Ovary (tissue), 9 donors: Measurements from ENCODE around the gene VPS4A. TPM values are rescaled to one million over a fixed set of nuclear protein-coding genes. Genes with fewer than 3 reads are reported as not detected.
"Not testable (repeated sequence)": the region's sequence is repeated elsewhere in the genome, so short reads cannot be mapped to it uniquely, and the experiment has no call there.

Experiments used
- DNase-seq, 5 donors: peaks; one replicate each; pipeline ENCODE4 v3.0.0-alpha.2; 2019 to 2020
- H3K27ac ChIP-seq, 2 donors: fragments of 200-600 bp; one replicate each; pipeline versions ENCODE4 v1.5.1 to v1.8.0; 2019 to 2022
- H3K27me3 ChIP-seq: fragments of 200-600 bp; one replicate; pipeline ENCODE4 v1.8.0; 2022
- H3K36me3 ChIP-seq: fragments of 200-600 bp; sonication (generic); one replicate; pipeline ENCODE4 v1.5.1; 2019
- H3K4me1 ChIP-seq: one replicate; pipeline ENCODE4 v1.8.1; 2013; ENCODE audit warnings: mild to moderate bottlenecking, moderate library complexity; ENCODE audit not compliant: insufficient read depth
- H3K4me3 ChIP-seq: fragments of 200-600 bp; sonication (generic); one replicate; pipeline ENCODE4 v1.5.1; 2017
- H3K9me3 ChIP-seq, 2 donors: fragments of 200-600 bp in 1 of 2; sonication (generic) in 1 of 2; one replicate each; pipeline versions ENCODE4 v1.5.1 to v1.8.1; 2013 to 2019; ENCODE audit warnings: mild to moderate bottlenecking in 1 of 2, moderate library complexity in 1 of 2
- EP300 ChIP-seq: sonication (generic); formaldehyde crosslinking; IDR thresholded peaks from one replicate; pipeline ENCODE4 v1.6.1; 2017; ENCODE audit warnings: antibody characterized with exemption
- POLR2A ChIP-seq: fragments of 450-650 bp; IDR thresholded peaks from one replicate; pipeline ENCODE4 v1.6.1; 2017; ENCODE audit warnings: antibody characterized with exemption, mild to moderate bottlenecking, moderate library complexity
- WGBS, 3 donors: extraction: QIAGEN DNeasy Blood & Tissue Kit in 1 of 3; methylation state at CpG; one replicate each; pipeline versions ENCODE4 v1.1.5 to v1.1.7; 2013 to 2017; 5-methylcytosine and 5-hydroxymethylcytosine counted together
- intact Hi-C, 4 donors: fragments of 100-400 bp; cut with DNase I; formaldehyde crosslinking; loops; one replicate each; pipeline versions ENCODE4 v1.11.0 to v1.15.1; 2022 to 2023
- polyA plus RNA-seq, 2 donors: library from polyadenylated mRNA; stranded (reverse); fragments of 200-250 nt in 1 of 2; fragments of 350-450 nt in 1 of 2; fragmentation: Illumina TruSeq in 1 of 2; extraction: RNeasy Lipid Tissue Mini Kit (QIAGEN cat#74804) in 1 of 2; gene quantifications; one replicate each; pipeline ENCODE4 v1.2.3, GENCODE V29; 2013 to 2014
- total RNA-seq, 7 donors: library from RNA; depleted of rRNA in 2 of 7; stranded (reverse); fragments of >200 nt in 2 of 7; fragmentation: NEBNext Ultra II Directional in 3 of 7; extraction: Animal tissue kit (Norgen Biotek cat#: 25700) in 3 of 7; gene quantifications; one replicate each; pipeline versions ENCODE4 v1.1.0 to v1.2.4, GENCODE V29; 2016 to 2023
- TF ChIP-seq, protein P1 (sequence below), 3 donors: fragments of 450-650 bp in 2 of 3; fragments of 200-600 bp in 1 of 3; IDR thresholded peaks; one replicate each; pipeline versions ENCODE4 v1.5.1 to v1.8.0; 2016 to 2022; ENCODE audit warnings: antibody characterized with exemption in 3 of 3, mild to moderate bottlenecking in 1 of 3
- donor health status: DM: no; HTN: no; CAD: no; lungs with moderate emphysema.
- donor health status: DM: no; HTN: no; CAD: no.
- donor health status: Bipolar disorder and iron deficiency.
- donor health status: DM: yes; HTN: yes; CAD: no.
- donor health status: DM: no; HTN: no; CAD: no.
- donor health status: DM: yes; HTN: yes; CAD: no.

Gene VPS4A
- total and polyA plus RNA-seq, 9 donors, result 18.3 to 34.1 (median 29.1) TPM

DNA sequence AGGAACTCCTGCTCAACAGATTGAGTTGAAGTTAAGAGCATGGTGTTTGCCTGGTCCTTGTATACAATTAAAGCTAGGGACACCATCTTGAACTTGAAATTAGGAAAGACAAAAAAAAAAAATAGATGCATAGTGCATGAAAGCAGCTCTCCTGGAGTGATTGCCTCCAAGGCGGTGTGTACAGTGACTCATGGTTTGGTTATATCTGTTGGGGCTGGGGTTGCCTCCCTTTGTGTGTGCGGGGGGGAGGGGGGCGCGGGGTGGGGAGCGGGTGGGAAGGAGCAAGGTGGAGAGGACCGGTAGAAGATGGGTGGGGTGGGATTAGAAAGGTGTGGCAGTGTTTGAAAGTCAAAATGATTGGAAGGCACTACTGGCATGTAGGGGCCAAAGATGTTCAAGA lies 37.1 kb downstream of the VPS4A start:
- Histone ChIP-seq H3K36me3 (no peaks in the 10 kb centered on the region), H3K4me3 (no peak overlapping the region), H3K4me1 (no peaks in the 10 kb centered on the region), H3K9me3 (no peaks in the 10 kb centered on the region), H3K27ac (no peak overlapping the region), H3K27me3 (no peaks in the 10 kb centered on the region)
- no peak for TF ChIP-seq EP300
- TF ChIP-seq POLR2A, result no peak
- TF ChIP-seq, protein P1, sequence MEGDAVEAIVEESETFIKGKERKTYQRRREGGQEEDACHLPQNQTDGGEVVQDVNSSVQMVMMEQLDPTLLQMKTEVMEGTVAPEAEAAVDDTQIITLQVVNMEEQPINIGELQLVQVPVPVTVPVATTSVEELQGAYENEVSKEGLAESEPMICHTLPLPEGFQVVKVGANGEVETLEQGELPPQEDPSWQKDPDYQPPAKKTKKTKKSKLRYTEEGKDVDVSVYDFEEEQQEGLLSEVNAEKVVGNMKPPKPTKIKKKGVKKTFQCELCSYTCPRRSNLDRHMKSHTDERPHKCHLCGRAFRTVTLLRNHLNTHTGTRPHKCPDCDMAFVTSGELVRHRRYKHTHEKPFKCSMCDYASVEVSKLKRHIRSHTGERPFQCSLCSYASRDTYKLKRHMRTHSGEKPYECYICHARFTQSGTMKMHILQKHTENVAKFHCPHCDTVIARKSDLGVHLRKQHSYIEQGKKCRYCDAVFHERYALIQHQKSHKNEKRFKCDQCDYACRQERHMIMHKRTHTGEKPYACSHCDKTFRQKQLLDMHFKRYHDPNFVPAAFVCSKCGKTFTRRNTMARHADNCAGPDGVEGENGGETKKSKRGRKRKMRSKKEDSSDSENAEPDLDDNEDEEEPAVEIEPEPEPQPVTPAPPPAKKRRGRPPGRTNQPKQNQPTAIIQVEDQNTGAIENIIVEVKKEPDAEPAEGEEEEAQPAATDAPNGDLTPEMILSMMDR (IDR thresholded peaks at IDR 0.05), result no peak
- WGBS, 3 donors, result 90 to 94% (median 92%) methylated on average over 6 of the region's 6 CpGs
- intact Hi-C loops, result no loop called here
- no peak for DNase-seq

DNA sequence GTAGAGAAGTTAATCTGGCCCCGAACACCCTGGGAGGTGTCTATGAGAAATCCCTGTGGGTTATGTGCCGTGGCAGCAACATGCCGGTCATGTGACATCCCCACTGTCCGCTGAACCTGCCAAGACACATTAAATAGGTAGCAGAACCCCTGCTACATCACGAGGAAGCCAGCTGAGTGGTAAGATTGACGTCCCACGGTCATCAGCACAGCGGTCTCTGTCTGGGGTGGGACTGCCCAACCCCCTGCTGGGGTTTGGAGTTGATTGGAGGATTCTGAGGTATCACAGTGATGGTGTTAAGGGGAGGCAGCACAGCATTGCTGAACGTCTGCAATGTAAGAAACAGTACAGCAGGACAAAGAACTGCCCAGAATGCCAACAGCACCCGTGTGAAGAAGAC lies 38.4 kb downstream of the VPS4A start:
- Histone ChIP-seq H3K36me3 (no peaks in the 10 kb centered on the region), H3K27ac (no peak overlapping the region), H3K27me3 (no peaks in the 10 kb centered on the region), H3K4me3 (no peak overlapping the region), H3K9me3 (no peaks in the 10 kb centered on the region), H3K4me1 (no peaks in the 10 kb centered on the region)
- TF ChIP-seq, protein P1 (IDR thresholded peaks at IDR 0.05), result no peak
- no peak for TF ChIP-seq POLR2A
- no peak for TF ChIP-seq EP300
- intact Hi-C loops, result no loop called here
- no peak for DNase-seq
- 80 to 90% (median 86%) methylated on average over 10 of the region's 10 CpGs for WGBS, 3 donors

DNA sequence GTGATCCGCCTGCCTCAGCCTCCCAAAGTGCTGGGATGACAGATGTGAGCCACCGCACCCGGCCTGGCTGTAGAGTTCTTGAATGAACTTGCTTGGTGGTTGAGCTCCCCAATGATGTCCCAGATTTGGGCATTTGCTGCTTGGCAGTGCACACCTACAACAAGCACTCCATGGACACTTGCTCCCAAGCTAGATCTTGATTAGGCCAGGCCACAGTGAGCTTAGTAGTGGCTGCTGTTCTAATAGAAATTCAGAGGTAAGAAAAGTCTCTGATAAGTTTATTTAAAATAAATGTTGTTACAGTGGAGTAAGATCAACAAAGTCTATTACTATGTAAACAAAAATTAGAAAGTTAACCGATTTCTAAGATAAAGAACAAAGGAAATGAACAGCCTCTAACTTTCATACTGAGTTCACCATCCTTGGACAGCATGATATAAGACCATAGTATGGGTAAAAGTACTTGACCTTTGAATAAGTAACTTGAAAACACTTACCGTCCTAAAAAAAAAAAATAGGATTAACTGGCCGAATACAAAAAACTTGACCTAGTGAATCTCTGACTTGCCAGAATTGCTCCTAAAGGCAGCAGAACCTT lies 39.5 kb downstream of the VPS4A start:
- WGBS, 3 donors, result 60 to 70% (median 62%) methylated on average over 6 of the region's 6 CpGs
- intact Hi-C loops, result no loop called here
- Histone ChIP-seq H3K9me3 (no peaks in the 10 kb centered on the region), H3K27ac (no peak overlapping the region), H3K4me1 (no peaks in the 10 kb centered on the region), H3K4me3 (no peak overlapping the region), H3K36me3 (no peaks in the 10 kb centered on the region), H3K27me3 (no peaks in the 10 kb centered on the region)
- no peak for DNase-seq
- TF ChIP-seq POLR2A, result no peak
- TF ChIP-seq EP300, result no peak
- TF ChIP-seq, protein P1 (IDR thresholded peaks at IDR 0.05), result no peak

DNA sequence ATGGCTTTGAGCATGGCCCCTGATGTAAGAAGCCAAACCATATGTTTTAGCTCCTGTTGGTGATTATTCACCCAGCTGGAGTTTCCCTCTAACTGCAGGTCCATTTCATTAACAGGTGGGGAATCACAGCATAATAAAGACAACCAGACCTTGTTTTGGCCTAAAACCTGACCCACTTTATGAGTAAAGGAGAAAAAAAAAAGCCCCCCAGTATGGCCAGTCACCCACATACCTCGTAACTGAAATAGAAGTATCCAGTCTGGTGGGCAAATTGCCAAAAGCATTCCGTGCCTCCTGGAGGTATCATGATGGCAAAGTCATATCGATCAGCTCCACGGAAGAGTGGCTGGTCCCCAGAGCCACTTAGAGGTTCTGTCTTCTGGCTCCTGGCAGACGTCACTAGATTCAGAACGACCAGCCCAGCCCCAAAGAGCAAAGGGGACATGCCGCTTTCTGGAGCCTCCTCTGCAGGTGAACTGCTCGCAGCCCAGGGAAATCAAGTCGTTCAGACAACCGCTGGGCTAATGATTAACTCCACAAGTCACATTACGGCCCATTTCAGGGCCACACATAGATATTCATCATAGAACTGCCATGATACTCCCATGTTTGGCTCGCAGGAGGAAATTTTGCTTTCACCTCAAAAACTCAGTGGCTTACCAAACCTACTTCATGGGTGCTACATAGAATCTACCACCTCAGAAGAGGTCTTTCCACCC lies 40.3 kb downstream of the VPS4A start, which contains the start of gene TMED6:
TSS of gene TMED6 (minus strand) at position 478 of the 719 bp plus-strand sequence. CDS start at position 445, 33 bp downstream.
- Histone ChIP-seq H3K36me3 (no peaks in the 10 kb centered on the region), H3K9me3 (no peaks in the 10 kb centered on the region), H3K4me1 (no peaks in the 10 kb centered on the region), H3K27ac (no peak within 1 kb of the TSS), H3K27me3 (no peaks in the 10 kb centered on the region), H3K4me3 (no peak within 1 kb of the TSS)
- TF ChIP-seq EP300 (no peak), POLR2A (no peak)
- TF ChIP-seq, protein P1 (IDR thresholded peaks at IDR 0.05), result no peak
- no peak for DNase-seq
- 83 to 88% (median 86%) methylated on average over 12 of the region's 12 CpGs for WGBS, 3 donors
- intact Hi-C loops, result no loop called here

DNA sequence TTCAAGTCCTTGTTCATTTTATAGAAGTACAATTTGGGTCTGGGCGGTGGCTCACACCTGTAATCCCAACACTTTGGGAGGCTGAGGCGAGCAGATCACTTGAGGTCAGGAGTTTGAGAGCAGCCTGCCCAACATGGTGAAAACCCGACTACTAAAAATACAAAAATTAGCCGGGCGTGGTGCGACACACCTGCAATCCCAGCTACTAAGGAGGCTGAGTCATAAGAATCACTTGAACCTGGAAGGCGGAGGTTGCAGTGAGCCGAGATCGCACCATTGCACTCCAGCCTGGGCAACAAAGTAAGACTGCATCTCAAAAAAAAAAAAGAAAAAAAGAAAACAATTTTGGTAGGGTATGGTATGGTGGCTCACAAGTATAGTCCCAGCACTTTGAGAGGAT lies 48.9 kb downstream of the VPS4A start:
- H3K4me1 ChIP-seq, DNase-seq, H3K36me3 ChIP-seq, H3K27ac ChIP-seq, intact Hi-C loops, H3K27me3 ChIP-seq, H3K9me3 ChIP-seq, H3K4me3 ChIP-seq: not testable (repeated sequence)
- WGBS, 3 donors, result 96 to 97% (median 97%) methylated on average over 9 of the region's 9 CpGs
